Measurements from ENCODE around the gene SPAG16. TPM values are rescaled to one million over a fixed set of nuclear protein-coding genes. Genes with fewer than 3 reads are reported as not detected.

SPAG16 gene
- total and polyA plus RNA-seq, 12 donors, result 8.4 to 28.3 (median 19.1) TPM

DNA sequence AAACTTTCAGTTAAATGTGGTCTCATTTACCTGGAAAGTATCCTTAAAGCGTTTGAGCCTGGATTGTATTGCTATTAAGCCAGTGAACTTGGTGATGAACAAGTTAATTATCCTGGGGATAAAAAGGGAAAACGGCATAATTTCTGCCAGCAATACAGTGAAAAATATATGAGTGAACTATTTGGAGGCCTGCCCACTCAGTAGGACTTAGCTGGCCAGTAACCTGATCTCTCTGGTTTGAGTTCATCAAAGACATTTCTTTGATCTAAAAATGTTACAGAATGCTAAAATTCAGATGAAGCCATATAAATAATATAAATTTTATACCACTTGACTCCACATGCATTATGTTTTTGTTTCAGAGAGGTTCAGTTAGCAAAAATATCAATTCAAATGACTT, 885.5 kb downstream of the SPAG16 start:
- no peak overlapping the region for H3K4me3 ChIP-seq
- intact Hi-C loops (cut with DNase I), result no loop called here
- DNase-seq (no peak), ATAC-seq (no peak)
- no peaks in the 10 kb centered on the region for H3K9me3 ChIP-seq
- TF ChIP-seq CTCF (IDR thresholded peaks at IDR 0.05), result no peak
- no peaks in the 10 kb centered on the region for H3K4me1 ChIP-seq
- WGBS, 2 donors, result 61 to 72% methylated on average over 2 of the region's 2 CpGs
- no peak overlapping the region for H3K27ac ChIP-seq
- H3K36me3 ChIP-seq, result no peaks in the 10 kb centered on the region
- no peaks in the 10 kb centered on the region for H3K27me3 ChIP-seq

DNA sequence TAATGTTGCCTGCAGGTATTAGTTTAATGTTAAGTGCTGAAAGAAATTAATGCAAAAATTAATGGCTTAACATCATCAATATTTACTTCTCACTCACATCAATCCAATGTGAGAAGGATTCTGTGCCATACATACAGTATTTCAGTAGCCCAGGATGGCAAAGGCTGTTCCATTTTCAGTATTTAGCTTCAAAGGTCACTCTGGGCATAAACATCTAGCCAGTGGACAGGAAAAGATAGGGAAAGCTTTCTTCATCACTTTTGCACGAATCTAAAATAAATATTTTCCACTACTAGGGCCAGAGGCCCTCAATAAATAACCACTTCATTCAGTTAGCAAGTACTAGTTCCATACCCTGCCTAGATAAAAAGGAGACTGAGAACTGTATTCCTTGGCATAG, 890.3 kb downstream of the SPAG16 start:
- DNase-seq (no peak), ATAC-seq (no peak)
- intact Hi-C loops (cut with DNase I), result no loop called here
- Histone ChIP-seq H3K4me1 (no peaks in the 10 kb centered on the region), H3K27me3 (no peaks in the 10 kb centered on the region), H3K4me3 (no peak overlapping the region), H3K27ac (no peak overlapping the region), H3K9me3 (no peaks in the 10 kb centered on the region), H3K36me3 (no peaks in the 10 kb centered on the region)
- 29 to 34% methylated on average over 1 of the region's 1 CpG for WGBS, 2 donors
- TF ChIP-seq CTCF (IDR thresholded peaks at IDR 0.05), result no peak

DNA sequence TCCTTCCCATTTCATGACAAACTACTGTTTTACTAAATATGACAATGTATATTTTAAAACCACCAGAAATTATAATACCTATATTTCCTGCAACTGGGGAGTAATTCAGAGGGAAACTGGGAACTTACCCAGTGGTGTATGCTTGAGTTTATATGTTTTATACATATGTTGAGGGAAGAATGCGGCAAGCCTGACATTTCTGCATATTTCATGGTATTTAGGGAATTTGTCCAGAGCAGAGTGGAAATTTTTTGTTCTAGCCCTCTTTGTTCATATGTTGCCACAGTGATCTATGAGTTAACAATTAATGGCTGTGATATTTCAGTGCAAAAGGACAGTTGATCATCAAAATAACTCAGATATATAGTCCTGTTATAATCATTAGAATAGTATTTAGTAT, 895.8 kb downstream of the SPAG16 start:
- Histone ChIP-seq H3K27ac (no peak overlapping the region), H3K4me1 (no peaks in the 10 kb centered on the region), H3K27me3 (no peaks in the 10 kb centered on the region), H3K36me3 (no peaks in the 10 kb centered on the region), H3K9me3 (no peaks in the 10 kb centered on the region), H3K4me3 (no peak overlapping the region)
- TF ChIP-seq CTCF (IDR thresholded peaks at IDR 0.05), result no peak
- ATAC-seq, result no peak
- 87 to 92% methylated on average over 1 of the region's 1 CpG for WGBS, 2 donors
- no peak for DNase-seq
- intact Hi-C loops (cut with DNase I), result no loop called here

GRCh38 chr2:214180686-214181085, 896.4 kb downstream of the SPAG16 start:
- H3K27ac ChIP-seq, result no peak overlapping the region
- TF ChIP-seq CTCF (IDR thresholded peaks at IDR 0.05), result no peak
- ATAC-seq, result no peak
- intact Hi-C loops (cut with DNase I), result no loop called here
- H3K4me1 ChIP-seq, result no peaks in the 10 kb centered on the region
- no peaks in the 10 kb centered on the region for H3K9me3 ChIP-seq
- H3K27me3 ChIP-seq, result no peaks in the 10 kb centered on the region
- 66 to 81% methylated on average over 3 of the region's 3 CpGs for WGBS, 2 donors
- H3K36me3 ChIP-seq, result no peaks in the 10 kb centered on the region
- no peak for DNase-seq
- H3K4me3 ChIP-seq, result no peak overlapping the region

DNA sequence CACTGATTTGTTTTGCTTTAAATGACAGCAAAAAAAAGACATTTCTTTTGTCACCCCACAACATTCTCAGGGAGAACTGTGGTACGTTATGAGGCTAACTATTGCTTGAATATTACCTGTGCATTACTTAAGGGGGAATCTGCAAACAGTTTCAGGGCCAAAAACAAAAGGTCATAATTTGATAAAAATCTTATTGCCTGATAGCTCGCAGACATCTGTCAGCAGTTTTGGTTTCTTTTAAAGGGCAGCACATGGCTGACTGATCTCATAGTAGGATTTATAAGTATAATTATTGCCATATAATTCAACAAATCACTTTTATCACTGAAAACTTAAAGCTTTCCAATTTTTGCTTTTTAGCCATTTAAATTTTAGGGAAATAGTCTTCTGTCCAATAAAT, 900.2 kb downstream of the SPAG16 start:
- ATAC-seq (no peak), DNase-seq (no peak)
- Histone ChIP-seq H3K27me3 (no peaks in the 10 kb centered on the region), H3K4me3 (no peak overlapping the region), H3K4me1 (no peaks in the 10 kb centered on the region), H3K9me3 (no peaks in the 10 kb centered on the region), H3K36me3 (no peaks in the 10 kb centered on the region), H3K27ac (no peak overlapping the region)
- TF ChIP-seq CTCF (IDR thresholded peaks at IDR 0.05), result no peak
- intact Hi-C loops (cut with DNase I), result no loop called here
- WGBS, 2 donors, result 59 to 70% methylated on average over 2 of the region's 2 CpGs

Data from heart right ventricle (tissue), 16 donors.